Type B pancreatic cell (in vitro differentiated cells): ENCODE results near the gene HCFC1. TPM values are rescaled to one million over a fixed set of nuclear protein-coding genes. Genes with fewer than 3 reads are reported as not detected.

Experiments
- DNase-seq: peaks from one replicate; pipeline ENCODE4 v3.0.0; 2021; ENCODE audit warnings: mixed read lengths; ENCODE audit not compliant: unreplicated experiment; ENCODE audit errors: extremely low spot score
- H3K27ac Mint-ChIP-seq: 2 replicates; pipeline ENCODE4 v1.8.0; 2021; ENCODE audit warnings: mild to moderate bottlenecking, mixed read lengths
- H3K27me3 Mint-ChIP-seq: 2 replicates; pipeline ENCODE4 v1.8.0; 2021; ENCODE audit warnings: mixed read lengths
- H3K36me3 Mint-ChIP-seq: 2 replicates; pipeline ENCODE4 v1.8.0; 2021; ENCODE audit warnings: mixed read lengths
- H3K4me1 Mint-ChIP-seq: one replicate; pipeline ENCODE4 v1.8.0; 2021; ENCODE audit warnings: mixed read lengths; ENCODE audit not compliant: unreplicated experiment
- H3K4me3 Mint-ChIP-seq: 2 replicates; pipeline ENCODE4 v1.8.0; 2021; ENCODE audit warnings: mild to moderate bottlenecking, mixed read lengths
- H3K9me3 Mint-ChIP-seq: 2 replicates; pipeline ENCODE4 v1.8.0; 2021; ENCODE audit warnings: mixed read lengths
- CTCF ChIP-seq: fragments of 200-600 bp; sonication (generic); conservative IDR thresholded peaks from 2 replicates; pipeline ENCODE4 v1.5.0; 2021; ENCODE audit warnings: antibody characterized with exemption, mild to moderate bottlenecking
- total RNA-seq: library from RNA; stranded (reverse); gene quantifications from 2 replicates; pipeline ENCODE4 v1.2.1, GENCODE V29; 2021; ENCODE audit warnings: low replicate concordance

Gene HCFC1
- total RNA-seq, 1 donor from 2014 or later: 98.0 TPM

- no peaks in the 10 kb centered on the region for H3K9me3 Mint-ChIP-seq
- no peak overlapping the region for H3K4me3 Mint-ChIP-seq
- H3K27me3 Mint-ChIP-seq: no peaks in the 10 kb centered on the region
- TF ChIP-seq CTCF: no peak
- H3K27ac Mint-ChIP-seq: no peak overlapping the region
- no peaks in the 10 kb centered on the region for H3K36me3 Mint-ChIP-seq
- no peak for DNase-seq
- H3K4me1 Mint-ChIP-seq: no peaks in the 10 kb centered on the region
Measured at GRCh38 chrX:153919281-153919680, 52.3 kb downstream of the HCFC1 start.

DNA sequence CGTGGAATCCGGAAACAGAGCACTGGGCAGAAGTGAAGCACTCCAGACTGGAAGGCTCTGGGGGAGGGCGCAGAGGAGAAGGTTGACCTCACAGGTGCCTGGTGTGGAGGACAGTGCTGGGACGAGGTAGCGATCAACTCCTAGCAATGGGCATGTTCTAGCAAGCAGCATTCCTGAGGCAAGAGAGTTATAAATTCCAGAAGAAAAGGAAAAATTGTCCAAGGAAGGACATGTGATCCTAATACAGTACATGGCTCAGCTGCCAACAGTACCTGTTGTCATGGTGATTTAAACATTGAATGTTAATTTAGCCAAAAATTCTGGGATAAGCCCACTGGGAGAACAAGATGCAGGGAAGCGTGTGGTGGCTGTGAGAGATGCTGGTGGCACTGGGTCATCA, 53.7 kb downstream of the HCFC1 start:
- no peak overlapping the region for H3K27ac Mint-ChIP-seq
- no peaks in the 10 kb centered on the region for H3K4me1 Mint-ChIP-seq
- H3K27me3 Mint-ChIP-seq: no peaks in the 10 kb centered on the region
- no peaks in the 10 kb centered on the region for H3K36me3 Mint-ChIP-seq
- DNase-seq: no peak
- H3K9me3 Mint-ChIP-seq: no peaks in the 10 kb centered on the region
- H3K4me3 Mint-ChIP-seq: no peak overlapping the region
- no peak for TF ChIP-seq CTCF

DNA sequence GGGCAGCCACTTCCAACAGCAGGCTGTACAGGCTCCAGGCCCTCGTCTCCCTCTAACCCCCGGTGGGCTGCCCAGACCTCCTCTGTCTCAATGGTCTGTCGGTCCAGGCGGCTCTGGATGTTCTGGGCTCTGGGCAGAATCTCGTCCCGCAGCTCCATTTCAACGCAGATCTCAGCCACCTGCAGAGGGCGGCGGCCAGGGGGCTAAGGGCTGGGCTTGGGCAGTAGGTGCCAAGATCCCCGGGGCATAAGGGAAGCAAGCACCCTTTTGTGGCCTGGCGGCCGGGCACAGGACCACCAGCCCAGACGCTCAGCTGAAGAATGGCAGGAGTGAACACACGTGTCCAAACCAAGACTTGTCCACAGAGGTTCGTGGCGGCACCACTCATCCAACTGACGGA, 57.9 kb downstream of the HCFC1 start:
- H3K4me3 Mint-ChIP-seq: no peak overlapping the region
- H3K36me3 Mint-ChIP-seq: no peaks in the 10 kb centered on the region
- TF ChIP-seq CTCF: no peak

GRCh38 chrX:153913211-153913610, 58.4 kb downstream of the HCFC1 start:
- H3K4me1 Mint-ChIP-seq: no peaks in the 10 kb centered on the region
- no peaks in the 10 kb centered on the region for H3K9me3 Mint-ChIP-seq
- H3K27ac Mint-ChIP-seq: no peak overlapping the region
- H3K4me3 Mint-ChIP-seq: no peak overlapping the region
- no peak for DNase-seq
- no peaks in the 10 kb centered on the region for H3K27me3 Mint-ChIP-seq
- TF ChIP-seq CTCF: no peak
- no peaks in the 10 kb centered on the region for H3K36me3 Mint-ChIP-seq

More for the DNA sequence above, 57.9 kb downstream of the HCFC1 start:
- Mint-ChIP-seq H3K27ac (no peak overlapping the region), H3K9me3 (no peaks in the 10 kb centered on the region), H3K27me3 (no peaks in the 10 kb centered on the region), H3K4me1 (no peaks in the 10 kb centered on the region)
- DNase-seq: no peak

DNA sequence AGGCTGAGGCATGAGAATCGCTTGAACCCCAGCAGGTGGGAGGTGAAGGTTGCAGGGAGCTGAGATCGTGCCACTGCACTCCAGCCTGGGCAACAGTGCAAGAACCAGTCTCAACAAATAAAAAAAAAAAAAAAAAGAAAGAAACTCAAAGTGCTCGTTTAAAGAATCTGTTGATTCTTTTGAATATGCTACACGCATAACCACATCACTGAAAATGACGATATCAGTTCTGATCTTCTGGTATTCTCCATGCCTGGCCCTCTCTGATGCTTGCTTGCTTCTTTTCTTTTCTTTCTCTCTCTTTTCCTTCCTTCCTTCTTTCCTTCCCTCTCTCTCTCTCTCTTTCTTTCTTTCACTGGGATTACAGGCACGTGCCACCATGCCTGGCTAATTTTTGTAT, 59.8 kb downstream of the HCFC1 start:
- H3K4me3 Mint-ChIP-seq: no peak overlapping the region
- no peak for DNase-seq
- no peak for TF ChIP-seq CTCF
- H3K27me3 Mint-ChIP-seq: no peaks in the 10 kb centered on the region
- H3K27ac Mint-ChIP-seq: no peak overlapping the region
- no peaks in the 10 kb centered on the region for H3K4me1 Mint-ChIP-seq
- no peaks in the 10 kb centered on the region for H3K36me3 Mint-ChIP-seq
- H3K9me3 Mint-ChIP-seq: no peaks in the 10 kb centered on the region

DNA sequence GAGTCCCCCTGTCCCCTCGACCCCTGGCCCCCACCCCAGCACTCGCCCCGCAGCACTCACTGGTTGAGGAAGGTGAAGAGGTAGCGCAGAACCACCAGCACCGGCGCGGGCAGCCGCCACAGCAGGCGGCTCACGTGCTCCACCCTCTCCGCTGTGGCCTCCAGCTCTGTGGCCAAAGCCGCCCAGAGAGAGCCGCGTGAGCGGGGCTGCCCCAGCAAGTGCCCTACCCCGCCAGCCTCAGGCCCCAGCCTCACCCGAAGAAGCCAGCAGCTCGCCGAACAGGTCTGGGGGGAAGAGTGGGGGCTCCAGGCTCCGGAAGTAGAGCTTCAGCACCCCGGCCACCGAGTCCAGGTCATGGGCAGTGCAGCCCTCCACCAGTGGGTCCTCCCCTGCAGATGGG, 61.2 kb downstream of the HCFC1 start:
- Mint-ChIP-seq H3K4me1 (no peaks in the 10 kb centered on the region), H3K9me3 (no peaks in the 10 kb centered on the region), H3K27ac (no peak overlapping the region), H3K36me3 (no peaks in the 10 kb centered on the region), H3K27me3 (no peaks in the 10 kb centered on the region), H3K4me3 (no peak overlapping the region)
- no peak for TF ChIP-seq CTCF
- no peak for DNase-seq
